ENCODE results near the gene PRKD2. TPM values are rescaled to one million over a fixed set of nuclear protein-coding genes. Genes with fewer than 3 reads are reported as not detected.

Gene PRKD2
- total and polyA plus RNA-seq, 8 donors = 7.0 to 50.6 (median 26.3) TPM

DNA sequence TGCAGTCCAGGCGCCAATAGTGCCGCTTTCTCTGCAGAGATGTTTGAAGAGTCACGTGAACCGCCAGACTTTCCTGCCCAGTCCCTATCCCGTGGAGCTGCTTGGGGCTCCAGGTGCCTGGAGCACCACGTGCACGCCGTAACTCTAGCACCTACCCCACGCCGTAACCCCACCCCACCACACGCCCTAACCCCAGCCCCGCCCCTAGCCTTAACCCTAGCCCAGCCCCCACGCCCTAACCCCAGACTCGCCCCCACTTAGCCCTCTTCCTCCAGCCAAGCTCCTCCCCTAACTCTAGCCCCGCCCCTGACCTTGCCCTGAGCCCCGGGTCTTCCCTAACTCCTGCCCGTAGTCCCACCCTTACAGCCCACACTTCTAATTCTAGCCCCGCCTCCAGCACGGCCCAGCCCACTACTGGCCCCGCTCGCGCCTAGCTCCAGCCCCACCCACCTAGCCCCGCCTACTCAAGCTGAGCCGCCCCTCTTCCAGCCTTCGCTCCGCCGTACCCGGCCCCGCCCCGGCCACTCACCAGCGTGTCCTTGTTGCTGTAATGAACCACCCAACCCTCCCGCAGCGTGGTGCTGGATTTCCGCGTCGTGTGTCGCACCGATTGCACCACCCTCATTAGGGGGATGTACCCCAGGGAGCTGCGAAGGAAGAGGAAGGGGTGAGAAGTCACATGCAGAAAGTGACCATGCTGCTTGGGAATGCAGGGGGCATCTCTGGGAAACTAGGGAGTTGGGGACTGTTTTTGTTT, 19.5 kb downstream of the PRKD2 start:
- Histone ChIP-seq H3K9me3 (no peaks in the 10 kb centered on the region), H3K36me3 (peaks cover 82 to 98% (median 93%) of the 10 kb centered on the region in 4 donors), H3K27ac (peak overlapping the region in 4 of 5 donors; percentile 29 to 57 (median 49)), H3K4me3 (peak overlapping the region; percentile 23 to 32 (median 30)), H3K27me3 (no peaks in the 10 kb centered on the region), H3K4me1 (peaks cover 8 to 17% (median 16%) of the 10 kb centered on the region in 4 donors)
- TF ChIP-seq EP300 (IDR thresholded peaks at IDR 0.05) (no peak), POLR2AphosphoS5 (IDR thresholded peaks at IDR 0.05) (peak in 1 of 3 donors; percentile 57)
- intact Hi-C loops (cut with DNase I; ENCODE audit: low total_unique reads) = no loop called here
- peak; percentile 94 to 97 for DNase-seq
- WGBS, 5 donors = 15 to 34% (median 21%) methylated on average over 37 to 39 of the region's 39 CpGs

GRCh38 chr19:46696866-46697203, 20.1 kb downstream of the PRKD2 start:
- WGBS, 5 donors = 63 to 76% (median 70%) methylated on average over 9 of the region's 9 CpGs
- Histone ChIP-seq H3K9me3 (no peaks in the 10 kb centered on the region), H3K27ac (peak overlapping the region in 4 of 5 donors; percentile 29 to 57 (median 49)), H3K36me3 (peaks cover 86 to 98% (median 93%) of the 10 kb centered on the region in 4 donors), H3K4me3 (peak overlapping the region in 3 of 4 donors; percentile 23 to 32 (median 29)), H3K4me1 (peaks cover 8 to 17% (median 16%) of the 10 kb centered on the region in 4 donors), H3K27me3 (no peaks in the 10 kb centered on the region)
- TF ChIP-seq, protein P1, sequence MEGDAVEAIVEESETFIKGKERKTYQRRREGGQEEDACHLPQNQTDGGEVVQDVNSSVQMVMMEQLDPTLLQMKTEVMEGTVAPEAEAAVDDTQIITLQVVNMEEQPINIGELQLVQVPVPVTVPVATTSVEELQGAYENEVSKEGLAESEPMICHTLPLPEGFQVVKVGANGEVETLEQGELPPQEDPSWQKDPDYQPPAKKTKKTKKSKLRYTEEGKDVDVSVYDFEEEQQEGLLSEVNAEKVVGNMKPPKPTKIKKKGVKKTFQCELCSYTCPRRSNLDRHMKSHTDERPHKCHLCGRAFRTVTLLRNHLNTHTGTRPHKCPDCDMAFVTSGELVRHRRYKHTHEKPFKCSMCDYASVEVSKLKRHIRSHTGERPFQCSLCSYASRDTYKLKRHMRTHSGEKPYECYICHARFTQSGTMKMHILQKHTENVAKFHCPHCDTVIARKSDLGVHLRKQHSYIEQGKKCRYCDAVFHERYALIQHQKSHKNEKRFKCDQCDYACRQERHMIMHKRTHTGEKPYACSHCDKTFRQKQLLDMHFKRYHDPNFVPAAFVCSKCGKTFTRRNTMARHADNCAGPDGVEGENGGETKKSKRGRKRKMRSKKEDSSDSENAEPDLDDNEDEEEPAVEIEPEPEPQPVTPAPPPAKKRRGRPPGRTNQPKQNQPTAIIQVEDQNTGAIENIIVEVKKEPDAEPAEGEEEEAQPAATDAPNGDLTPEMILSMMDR (IDR thresholded peaks at IDR 0.05) = no peak
- TF ChIP-seq EP300 (IDR thresholded peaks at IDR 0.05) (no peak), POLR2AphosphoS5 (IDR thresholded peaks at IDR 0.05) (no peak), POLR2A (IDR thresholded peaks at IDR 0.05) (no peak)
- intact Hi-C loops (cut with DNase I; ENCODE audit: low total_unique reads) = no loop called here
- DNase-seq = no peak

DNA sequence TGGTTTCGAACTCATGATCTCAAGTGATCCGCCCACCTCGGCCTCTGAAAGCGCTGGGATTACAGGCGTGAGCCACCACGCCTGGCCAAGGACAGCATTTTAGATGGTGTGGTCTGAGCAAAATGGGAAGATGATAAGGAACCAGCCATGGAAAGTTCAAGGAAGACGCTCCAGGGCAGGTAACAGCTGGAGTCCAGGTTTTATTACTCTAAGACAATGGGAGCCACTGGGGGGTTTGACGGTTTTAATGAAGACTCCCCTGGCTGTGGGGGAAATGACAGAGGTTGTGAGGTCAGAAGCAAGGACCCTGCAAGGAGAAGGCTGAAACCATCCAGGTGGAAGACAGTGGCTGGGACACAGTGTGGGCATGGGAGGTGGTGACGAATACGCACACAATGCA, 20.9 kb downstream of the PRKD2 start:
- TF ChIP-seq, protein P1 (IDR thresholded peaks at IDR 0.05) = no peak
- H3K4me3 ChIP-seq = no peak overlapping the region
- H3K9me3 ChIP-seq = no peaks in the 10 kb centered on the region
- H3K36me3 ChIP-seq = peaks cover 86 to 98% (median 93%) of the 10 kb centered on the region in 4 donors
- no peak overlapping the region for H3K27ac ChIP-seq
- intact Hi-C loops (cut with DNase I; ENCODE audit: low total_unique reads) = no loop called here
- 95 to 96% (median 95%) methylated on average over 10 of the region's 10 CpGs for WGBS, 5 donors
- no peaks in the 10 kb centered on the region for H3K27me3 ChIP-seq
- peaks cover 8 to 17% (median 16%) of the 10 kb centered on the region in 4 donors for H3K4me1 ChIP-seq
- DNase-seq = no peak

GRCh38 chr19:46693760-46694159, 23.2 kb downstream of the PRKD2 start:
- TF ChIP-seq POLR2AphosphoS5 (IDR thresholded peaks at IDR 0.05) (no peak), EP300 (IDR thresholded peaks at IDR 0.05) (no peak), POLR2A (IDR thresholded peaks at IDR 0.05) (no peak)
- TF ChIP-seq, protein P1 (IDR thresholded peaks at IDR 0.05) = no peak
- Histone ChIP-seq H3K27me3 (no peaks in the 10 kb centered on the region), H3K36me3 (peaks cover 86 to 98% (median 93%) of the 10 kb centered on the region in 4 donors), H3K27ac (no peak overlapping the region), H3K4me3 (no peak overlapping the region), H3K4me1 (peaks cover 8 to 17% (median 16%) of the 10 kb centered on the region in 4 donors), H3K9me3 (no peaks in the 10 kb centered on the region)
- DNase-seq = no peak
- intact Hi-C loops (cut with DNase I; ENCODE audit: low total_unique reads) = no loop called here
- 91 to 98% (median 95%) methylated on average over 21 to 22 of the region's 22 CpGs for WGBS, 5 donors
